HG02973 (cell line): ENCODE measurements around the gene ZNF384.
"Not testable (repeated sequence)": the region's sequence is repeated elsewhere in the genome, so short reads cannot be mapped to it uniquely, and the experiment has no call there.

Experiments used
- ATAC-seq: cut with Tn5 transposase; IDR thresholded peaks from one replicate; pipeline ENCODE4 v1.9.1; 2021; ENCODE audit warnings: moderate library complexity; ENCODE audit not compliant: unreplicated experiment

Gene ZNF384

GRCh38 chr12:6688999-6689882 is at the start of gene ZNF384:
Gene ZNF384 (minus strand): TSS chr12:6689375. CDS start chr12:6679520, 9,855 bp downstream.
- ATAC-seq = peak; percentile 75

- ATAC-seq = no peak
These were observed 47.6 kb upstream of the ZNF384 start for GRCh38 chr12:6736754-6737153.

- no peak for ATAC-seq
These were observed 46.4 kb upstream of the ZNF384 start for GRCh38 chr12:6735448-6736191.

- ATAC-seq = no peak
These were observed 45.6 kb upstream of the ZNF384 start for GRCh38 chr12:6734506-6735387.

GRCh38 chr12:6730169-6730568 is 41.0 kb upstream of the ZNF384 start:
- ATAC-seq = no peak

- ATAC-seq = no peak
These were observed 40.0 kb upstream of the ZNF384 start for GRCh38 chr12:6729186-6729585.

- no peak for ATAC-seq
These were observed 36.2 kb upstream of the ZNF384 start for GRCh38 chr12:6725350-6725749.

- ATAC-seq = peak; percentile 23
These were observed 35.2 kb upstream of the ZNF384 start for GRCh38 chr12:6724409-6724797.

- peak; percentile 88 for ATAC-seq
These were observed 34.6 kb upstream of the ZNF384 start, which contains the start of gene COPS7A for GRCh38 chr12:6723607-6724408. Gene COPS7A (plus strand): TSS chr12:6724046. CDS start chr12:6724657, 611 bp downstream.

GRCh38 chr12:6722863-6723262 is 33.7 kb upstream of the ZNF384 start:
- ATAC-seq = no peak

- ATAC-seq = no peak
These were observed 27.8 kb upstream of the ZNF384 start for GRCh38 chr12:6716874-6717437.

GRCh38 chr12:6716031-6716873 is 27.1 kb upstream of the ZNF384 start:
- not testable (repeated sequence) for ATAC-seq

- ATAC-seq = no peak
These were observed 19.8 kb upstream of the ZNF384 start for GRCh38 chr12:6708960-6709394.

GRCh38 chr12:6708351-6708750 is 19.2 kb upstream of the ZNF384 start:
- not testable (repeated sequence) for ATAC-seq

- no peak for ATAC-seq
These were observed 14.5 kb upstream of the ZNF384 start for GRCh38 chr12:6703631-6704030.

GRCh38 chr12:6701078-6701768 is 12.0 kb upstream of the ZNF384 start:
- no peak for ATAC-seq

- ATAC-seq = no peak
These were observed 11.5 kb upstream of the ZNF384 start, which contains the start of gene PIANP for GRCh38 chr12:6700646-6701051. Gene PIANP (minus strand): TSS chr12:6700815. CDS start chr12:6698061, 2,754 bp downstream.
